ENCODE measurements around the gene CLCN5.

GRCh38 chrX:49879656-49880277, 42.6 kb upstream of the CLCN5 start:
- TF ChIP-seq POLR2A (IDR thresholded peaks at IDR 0.05; ENCODE audit: low read depth, low read length) (no peak), TAF1 (IDR thresholded peaks at IDR 0.05; ENCODE audit: low read depth, low read length) (no peak), POLR2AphosphoS5 (IDR thresholded peaks at IDR 0.05; ENCODE audit: low read depth, low read length) (no peak), SPI1 (IDR thresholded peaks at IDR 0.05; ENCODE audit: low read depth, low read length) (no peak), PAX5 (IDR thresholded peaks at IDR 0.05; ENCODE audit: insufficient read depth, low read length, severe bottlenecking) (no peak)
